ENCODE data around the gene C18orf32.
"Not testable (repeated sequence)": the region's sequence is repeated elsewhere in the genome, so short reads cannot be mapped to it uniquely, and the experiment has no call there.

- not testable (repeated sequence) for TF ChIP-seq CTCF, POLR2A (IDR thresholded peaks at IDR 0.05)
These were observed 28.0 kb upstream of the C18orf32 start for GRCh38 chr18:49515003-49515402.

Measured in Peyer's patch (tissue), 4 donors.